ENCODE data around the gene CDH4.

CDH4 gene

GRCh38 chr20:61621852-61622251, 369.8 kb downstream of the CDH4 start:
- no peak for DNase-seq

GRCh38 chr20:61623451-61623850, 371.4 kb downstream of the CDH4 start:
- DNase-seq: no peak

DNA sequence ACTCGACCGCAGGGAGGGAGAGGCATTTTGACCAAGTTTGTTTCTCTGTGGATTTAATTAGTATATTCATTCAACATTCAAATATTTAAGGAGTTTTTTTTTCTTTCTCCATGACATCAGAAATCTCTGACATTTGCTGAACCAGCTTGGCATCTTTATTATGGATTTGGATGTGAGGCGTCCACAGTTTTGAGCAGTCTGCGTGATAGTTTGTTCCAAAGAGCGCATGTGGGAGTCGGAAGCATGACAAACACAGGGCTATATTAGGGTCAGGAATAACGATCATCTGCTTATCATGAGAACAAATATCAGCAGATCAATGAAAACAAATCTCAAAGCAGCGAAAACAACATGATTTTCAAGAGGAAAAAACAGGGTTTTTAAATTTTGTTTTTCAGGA, 373.2 kb downstream of the CDH4 start:
- no peak for DNase-seq

- DNase-seq: no peak
Observed at GRCh38 chr20:61626412-61626811, 374.4 kb downstream of the CDH4 start.

GRCh38 chr20:61627791-61628415, 375.8 kb downstream of the CDH4 start:
- no peak for DNase-seq

DNA sequence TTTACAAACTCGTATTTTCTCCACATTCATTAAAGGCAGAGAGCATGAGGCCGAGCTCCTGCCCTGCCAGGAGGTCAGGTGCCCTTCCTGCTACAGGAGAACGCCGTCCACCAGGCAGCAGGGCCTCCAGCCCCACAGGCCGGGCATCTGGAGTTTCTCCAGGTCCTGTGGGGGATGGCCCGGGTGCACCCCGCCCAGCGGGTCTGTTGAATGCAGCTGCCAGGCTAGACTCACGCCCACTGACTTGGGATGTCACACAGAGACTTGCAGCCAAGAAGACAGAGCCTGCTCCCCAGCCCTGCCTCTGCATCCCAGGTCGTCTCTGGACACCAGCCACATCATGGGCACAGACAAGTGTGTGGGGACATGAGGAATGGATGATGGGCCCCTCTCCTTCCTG, 376.4 kb downstream of the CDH4 start:
- no peak for DNase-seq

GRCh38 chr20:61628901-61629601, 377.0 kb downstream of the CDH4 start:
- DNase-seq: no peak

GRCh38 chr20:61629602-61630390, 377.7 kb downstream of the CDH4 start:
- DNase-seq: no peak

DNA sequence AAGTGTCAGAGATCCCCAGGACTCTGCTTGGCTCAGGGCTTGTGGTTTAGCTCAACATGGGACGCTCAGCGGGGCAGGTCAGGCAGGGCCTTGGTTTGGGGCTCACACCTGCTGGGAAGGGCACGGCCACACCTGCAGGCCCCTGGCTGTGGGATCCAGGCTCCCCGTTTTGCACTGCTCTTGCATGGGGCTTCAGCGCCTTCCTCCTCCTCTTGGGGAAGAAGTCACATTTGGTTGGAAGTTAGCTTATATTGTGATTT, 378.3 kb downstream of the CDH4 start:
- no peak for DNase-seq

GRCh38 chr20:61630816-61631215, 378.8 kb downstream of the CDH4 start:
- no peak for DNase-seq

- no peak for DNase-seq
Observed at GRCh38 chr20:61631751-61632150, 379.7 kb downstream of the CDH4 start.

GRCh38 chr20:61633004-61633403, 380.9 kb downstream of the CDH4 start:
- DNase-seq: no peak

DNA sequence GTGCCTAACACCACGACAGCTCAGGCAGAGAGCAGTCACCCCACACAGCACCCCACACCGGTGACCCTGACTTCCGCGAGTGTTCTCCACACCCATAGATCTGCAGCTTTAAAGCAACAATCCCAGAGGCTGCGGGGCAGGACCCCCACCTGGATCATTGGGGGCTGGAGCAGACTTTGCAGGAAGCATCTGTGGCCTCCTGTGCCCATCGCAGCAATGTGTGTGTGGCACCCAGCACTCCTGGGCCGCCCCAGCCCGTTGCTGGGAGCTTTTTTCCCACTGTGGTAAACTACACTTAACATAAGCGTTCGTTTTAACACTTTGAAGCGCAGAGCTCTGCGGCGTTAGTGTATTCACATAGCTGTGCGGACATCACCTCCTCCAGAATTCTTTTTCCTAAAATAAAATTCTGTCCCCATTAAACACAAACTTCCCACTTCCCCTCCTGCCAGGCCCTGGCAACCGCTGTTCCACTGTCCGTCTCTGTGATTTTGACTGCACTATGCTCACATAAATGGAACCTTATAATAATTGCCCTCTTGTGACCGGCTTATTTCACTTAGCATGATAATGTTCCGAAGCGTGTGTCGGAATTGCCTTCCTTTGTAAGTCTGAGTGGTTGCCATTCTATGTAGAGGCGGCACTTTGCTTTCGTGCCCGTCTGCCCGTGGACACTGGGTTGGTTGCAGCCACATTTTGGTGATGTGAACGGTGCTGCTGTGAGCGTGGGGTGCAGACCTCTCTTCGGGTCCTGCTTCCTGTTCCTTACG, 382.5 kb downstream of the CDH4 start:
- DNase-seq: no peak

DNA sequence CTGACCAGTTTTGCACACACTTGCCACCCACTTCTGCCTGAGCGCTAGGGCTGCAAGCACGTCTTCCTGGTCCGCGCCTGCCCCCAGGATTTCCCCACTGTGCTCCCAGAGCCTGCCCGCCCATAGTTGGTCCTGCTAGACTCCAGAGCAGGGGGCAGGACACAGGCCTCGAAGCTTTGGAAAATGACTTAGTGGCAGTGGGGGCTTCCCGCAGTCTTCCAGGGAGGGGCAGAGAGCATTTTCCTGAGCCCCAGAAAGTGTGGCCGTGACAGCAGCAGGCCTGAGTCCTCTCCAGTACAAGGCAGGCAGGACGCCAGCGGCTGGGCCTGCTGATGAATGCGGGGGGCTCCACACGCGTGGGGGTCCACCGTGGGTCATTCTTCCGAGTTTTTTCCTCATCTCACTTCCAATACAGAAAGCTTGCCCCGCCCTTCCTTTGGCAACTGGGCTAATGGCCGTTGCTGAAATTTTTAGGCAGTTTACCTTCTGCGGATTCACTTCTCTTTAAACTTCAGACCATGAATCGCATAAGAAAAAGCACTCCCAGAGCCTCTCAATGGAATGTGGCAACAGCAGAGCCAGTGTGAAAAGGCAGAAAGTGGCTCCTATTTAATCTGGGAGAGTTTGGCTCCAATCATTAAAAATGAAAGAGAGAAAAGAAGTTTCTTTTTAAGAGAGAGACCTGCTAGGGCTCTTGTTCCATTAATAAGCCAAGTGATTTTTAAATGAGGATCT, 383.8 kb downstream of the CDH4 start:
- no peak for DNase-seq

GRCh38 chr20:61636531-61637116, 384.6 kb downstream of the CDH4 start:
- no peak for DNase-seq

GRCh38 chr20:61638802-61639585, 386.9 kb downstream of the CDH4 start:
- no peak for DNase-seq

- no peak for DNase-seq
Observed at GRCh38 chr20:61640131-61640870, 388.2 kb downstream of the CDH4 start.

- DNase-seq: no peak
Observed at GRCh38 chr20:61640871-61641245, 388.8 kb downstream of the CDH4 start.

GRCh38 chr20:61643656-61644377, 391.8 kb downstream of the CDH4 start:
- no peak for DNase-seq

GRCh38 chr20:61644378-61645076, 392.5 kb downstream of the CDH4 start:
- DNase-seq: no peak

Data from NCI-H2029 (cell line).